Smooth muscle cell (in vitro differentiated cells): ENCODE results near the gene P2RY13. TPM values are rescaled to one million over a fixed set of nuclear protein-coding genes. Genes with fewer than 3 reads are reported as not detected.

ENCODE experiments used
- DNase-seq: peaks from one replicate; lab custom pipeline; 2025; ENCODE audit not compliant: unreplicated experiment; lab: John Stamatoyannopoulos, UW
- H2AFZ ChIP-seq: fragments of 200-600 bp; sonication (generic); 2 replicates; pipeline ENCODE4 v1.6.0; 2016; ENCODE audit warnings: antibody characterized with exemption, low read depth, mild to moderate bottlenecking
- H3F3A ChIP-seq: fragments of 200-600 bp; sonication (generic); 2 replicates; pipeline ENCODE4 v1.6.0; 2017; ENCODE audit warnings: antibody characterized with exemption, low read depth
- H3K27ac ChIP-seq: fragments of 200-600 bp; sonication (generic); 2 replicates; pipeline ENCODE4 v1.5.1; 2016; ENCODE audit warnings: low read depth, mild to moderate bottlenecking
- H3K27me3 ChIP-seq: fragments of 200-600 bp; sonication (generic); 2 replicates; pipeline ENCODE4 v1.6.1; 2016; ENCODE audit warnings: low read depth, mild to moderate bottlenecking
- H3K36me3 ChIP-seq: fragments of 200-600 bp; sonication (generic); 2 replicates; pipeline ENCODE4 v1.5.1; 2016; ENCODE audit warnings: low read depth
- H3K4me1 ChIP-seq: fragments of 200-600 bp; sonication (generic); 2 replicates; pipeline ENCODE4 v1.5.1; 2016; ENCODE audit warnings: low read depth
- H3K4me2 ChIP-seq: fragments of 200-600 bp; sonication (generic); 2 replicates; pipeline ENCODE4 v1.6.0; 2016; ENCODE audit warnings: mild to moderate bottlenecking
- H3K4me3 ChIP-seq: fragments of 200-600 bp; sonication (generic); 2 replicates; pipeline ENCODE4 v1.5.1; 2016; ENCODE audit warnings: mild to moderate bottlenecking
- H3K79me2 ChIP-seq: fragments of 200-600 bp; sonication (generic); 2 replicates; pipeline ENCODE4 v1.6.0; 2016; ENCODE audit warnings: low read depth, mild to moderate bottlenecking
- H3K9ac ChIP-seq: fragments of 200-600 bp; sonication (generic); 2 replicates; pipeline ENCODE4 v1.6.0; 2016; ENCODE audit warnings: low read depth
- H3K9me3 ChIP-seq: fragments of 200-600 bp; sonication (generic); replicated peaks from 2 replicates; pipeline ENCODE4 v1.5.1; 2016; ENCODE audit warnings: low read depth
- H4K20me1 ChIP-seq: fragments of 200-600 bp; sonication (generic); 2 replicates; pipeline ENCODE4 v1.6.0; 2016; ENCODE audit warnings: low read depth
- WGBS: methylation state at CpG from one replicate; pipeline ENCODE4 v1.1.7; 2016; ENCODE audit warnings: low lambda C conversion rate; 5-methylcytosine and 5-hydroxymethylcytosine counted together
- polyA plus RNA-seq: library from polyadenylated mRNA; unstranded; fragments of >200 nt; fragmentation: Nextera tagmentation; extraction: Ambion mirVana; gene quantifications from 2 replicates; pipeline ENCODE4 v1.2.1, GENCODE V29; 2016
- total RNA-seq: library from RNA; depleted of rRNA; stranded (reverse); fragments of >200 nt; gene quantifications from 2 replicates; pipeline ENCODE4 v1.2.3, GENCODE V29; 2014
- TF ChIP-seq, protein P1 (sequence below): fragments of 200-600 bp; sonication (generic); IDR thresholded peaks from 2 replicates; pipeline ENCODE4 v1.5.1; 2017; ENCODE audit warnings: borderline replicate concordance, mild to moderate bottlenecking, antibody characterized with exemption; ENCODE audit not compliant: insufficient read depth, poor library complexity, severe bottlenecking

The P2RY13 gene
- total and polyA plus RNA-seq, 2 experiments from 2014 or later, result not detected

GRCh38 chr3:151327571-151328198 lies 1.7 kb downstream of the P2RY13 start:
- H3K79me2 ChIP-seq, result no peaks in the 10 kb centered on the region

DNA sequence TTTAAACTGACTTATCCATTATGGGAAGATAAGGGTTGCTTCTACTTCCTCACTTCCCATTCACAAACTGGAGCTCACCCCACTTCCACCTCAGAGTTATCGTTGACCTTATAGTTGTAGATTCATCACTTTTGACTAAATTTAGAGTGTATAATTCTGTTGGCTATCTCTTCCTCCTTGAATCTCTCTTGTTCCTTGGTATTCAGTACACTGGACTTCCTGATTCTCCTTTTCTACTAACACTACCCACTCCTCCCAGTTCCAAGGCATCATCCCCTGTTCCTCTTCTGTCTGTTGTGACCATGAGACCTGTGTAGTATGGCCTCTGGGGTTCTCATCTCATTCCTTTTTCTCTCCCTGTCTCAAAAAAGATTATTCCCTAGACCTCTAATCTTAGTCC lies 6.8 kb downstream of the P2RY13 start:
- peaks cover 5% of the 10 kb centered on the region for H3F3A ChIP-seq
- H4K20me1 ChIP-seq, result no peaks in the 10 kb centered on the region
- H3K4me3 ChIP-seq, result no peak overlapping the region
- H3K79me2 ChIP-seq, result no peaks in the 10 kb centered on the region
- H3K27me3 ChIP-seq, result no peaks in the 10 kb centered on the region
- H3K9me3 ChIP-seq, result no peaks in the 10 kb centered on the region
- H2AFZ ChIP-seq, result no peak overlapping the region
- no peaks in the 10 kb centered on the region for H3K36me3 ChIP-seq
- H3K9ac ChIP-seq, result no peak overlapping the region
- peaks cover 12% of the 10 kb centered on the region for H3K4me1 ChIP-seq
- TF ChIP-seq, protein P1, sequence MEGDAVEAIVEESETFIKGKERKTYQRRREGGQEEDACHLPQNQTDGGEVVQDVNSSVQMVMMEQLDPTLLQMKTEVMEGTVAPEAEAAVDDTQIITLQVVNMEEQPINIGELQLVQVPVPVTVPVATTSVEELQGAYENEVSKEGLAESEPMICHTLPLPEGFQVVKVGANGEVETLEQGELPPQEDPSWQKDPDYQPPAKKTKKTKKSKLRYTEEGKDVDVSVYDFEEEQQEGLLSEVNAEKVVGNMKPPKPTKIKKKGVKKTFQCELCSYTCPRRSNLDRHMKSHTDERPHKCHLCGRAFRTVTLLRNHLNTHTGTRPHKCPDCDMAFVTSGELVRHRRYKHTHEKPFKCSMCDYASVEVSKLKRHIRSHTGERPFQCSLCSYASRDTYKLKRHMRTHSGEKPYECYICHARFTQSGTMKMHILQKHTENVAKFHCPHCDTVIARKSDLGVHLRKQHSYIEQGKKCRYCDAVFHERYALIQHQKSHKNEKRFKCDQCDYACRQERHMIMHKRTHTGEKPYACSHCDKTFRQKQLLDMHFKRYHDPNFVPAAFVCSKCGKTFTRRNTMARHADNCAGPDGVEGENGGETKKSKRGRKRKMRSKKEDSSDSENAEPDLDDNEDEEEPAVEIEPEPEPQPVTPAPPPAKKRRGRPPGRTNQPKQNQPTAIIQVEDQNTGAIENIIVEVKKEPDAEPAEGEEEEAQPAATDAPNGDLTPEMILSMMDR, result no peak
- no peak overlapping the region for H3K27ac ChIP-seq
- DNase-seq, result no peak
- 100% methylated on average over 1 of the region's 1 CpG for WGBS
- H3K4me2 ChIP-seq, result no peak overlapping the region

More at GRCh38 chr3:151327571-151328198, 1.7 kb downstream of the P2RY13 start:
- Histone ChIP-seq H3K4me2 (no peak overlapping the region), H3K27me3 (no peaks in the 10 kb centered on the region), H2AFZ (no peak overlapping the region), H3K9me3 (no peaks in the 10 kb centered on the region), H3K4me3 (no peak overlapping the region), H3K9ac (no peak overlapping the region), H3K27ac (no peak overlapping the region), H3K36me3 (no peaks in the 10 kb centered on the region), H4K20me1 (no peaks in the 10 kb centered on the region), H3F3A (no peaks in the 10 kb centered on the region), H3K4me1 (no peaks in the 10 kb centered on the region)
- TF ChIP-seq, protein P1, result peak; percentile 69
- no peak for DNase-seq
- WGBS, result 29% methylated on average over 3 of the region's 3 CpGs

GRCh38 chr3:151321526-151321925 lies 7.8 kb downstream of the P2RY13 start:
- H3K79me2 ChIP-seq, result no peaks in the 10 kb centered on the region
- H4K20me1 ChIP-seq, result no peaks in the 10 kb centered on the region
- H3K4me3 ChIP-seq, result no peak overlapping the region
- H3K36me3 ChIP-seq, result no peaks in the 10 kb centered on the region
- peaks cover 5% of the 10 kb centered on the region for H3F3A ChIP-seq
- H3K9me3 ChIP-seq, result no peaks in the 10 kb centered on the region
- 93% methylated on average over 1 of the region's 1 CpG for WGBS
- peaks cover 17% of the 10 kb centered on the region for H3K4me1 ChIP-seq
- DNase-seq, result no peak
- TF ChIP-seq, protein P1, result no peak
- no peak overlapping the region for H3K27ac ChIP-seq
- no peaks in the 10 kb centered on the region for H3K27me3 ChIP-seq
- H2AFZ ChIP-seq, result no peak overlapping the region
- no peak overlapping the region for H3K9ac ChIP-seq
- no peak overlapping the region for H3K4me2 ChIP-seq

DNA sequence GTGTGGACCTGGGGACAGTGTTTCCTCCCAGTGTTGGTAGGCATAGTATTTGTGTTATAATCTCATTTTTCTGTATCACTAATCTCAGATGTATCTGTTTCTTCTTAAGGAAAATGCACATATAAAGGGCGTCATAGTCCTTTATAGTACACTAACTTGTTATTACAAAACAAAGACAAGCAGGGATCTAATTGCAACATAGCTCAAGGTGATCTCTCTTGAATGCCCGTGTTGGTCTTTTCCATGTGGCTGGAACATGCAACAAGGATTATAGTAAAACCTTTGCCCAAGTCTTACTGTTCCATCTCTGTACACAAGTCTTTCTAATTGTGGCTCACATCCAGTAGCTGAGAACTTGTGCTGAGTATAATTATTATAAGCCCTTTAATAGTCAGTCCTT lies 9.2 kb downstream of the P2RY13 start:
- Histone ChIP-seq H3K36me3 (no peaks in the 10 kb centered on the region), H3K4me3 (no peak overlapping the region), H4K20me1 (no peaks in the 10 kb centered on the region), H3K4me2 (no peak overlapping the region), H3K27me3 (no peaks in the 10 kb centered on the region), H3K79me2 (no peaks in the 10 kb centered on the region), H3K9me3 (no peaks in the 10 kb centered on the region), H3K4me1 (peaks cover 30% of the 10 kb centered on the region), H2AFZ (no peak overlapping the region), H3K27ac (peak overlapping the region; percentile 97), H3K9ac (no peak overlapping the region), H3F3A (peaks cover 5% of the 10 kb centered on the region)
- WGBS, result 91% methylated on average over 2 of the region's 2 CpGs
- DNase-seq, result no peak
- TF ChIP-seq, protein P1, result no peak
